HPDE6-E6E7 (cell line): ENCODE results near the gene GUCY2D.

Source experiments
- DNase-seq: peaks from one replicate; pipeline ENCODE4 v3.0.0; 2011; ENCODE audit warnings: missing footprints; ENCODE audit errors: extremely low spot score

The GUCY2D gene

DNA sequence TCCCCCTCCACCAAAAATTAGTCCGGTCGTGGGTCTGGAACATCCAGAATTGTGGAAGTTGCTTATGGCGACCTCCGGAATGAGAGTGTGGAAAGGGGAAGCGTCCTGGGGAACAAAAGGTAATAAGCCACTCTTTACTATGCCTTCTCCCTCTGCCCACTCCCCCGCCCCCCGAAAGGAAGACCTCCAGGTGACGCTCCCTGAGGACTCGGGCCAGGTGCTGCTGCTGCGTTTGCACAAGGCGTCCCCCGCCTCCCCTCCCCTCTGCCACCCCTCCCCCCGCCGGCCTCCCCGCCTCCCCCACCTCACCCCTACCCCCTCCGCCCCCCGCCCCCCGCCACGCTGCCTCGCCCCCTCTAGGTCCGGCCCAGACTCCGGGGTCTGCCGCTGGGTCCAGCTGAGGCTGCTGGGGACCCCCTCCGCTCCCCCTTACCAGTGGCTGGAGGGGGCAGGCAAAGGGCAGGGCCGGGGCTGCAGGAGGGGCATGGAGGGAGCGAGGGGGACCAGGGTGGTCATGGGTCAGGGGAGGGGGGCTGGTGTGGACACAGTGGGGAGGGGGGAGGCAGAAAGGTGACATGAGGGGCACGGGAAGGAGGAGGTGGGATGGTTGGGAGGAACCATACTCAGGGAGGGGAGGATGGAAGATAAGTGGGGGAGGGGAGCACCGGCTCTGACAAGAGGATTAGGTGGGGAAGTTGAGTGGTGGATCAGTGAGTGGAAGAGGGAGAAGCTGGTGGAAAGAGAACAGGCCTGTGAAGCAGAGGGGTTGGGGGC lies 61.5 kb downstream of the GUCY2D start:
- no peak for DNase-seq

DNA sequence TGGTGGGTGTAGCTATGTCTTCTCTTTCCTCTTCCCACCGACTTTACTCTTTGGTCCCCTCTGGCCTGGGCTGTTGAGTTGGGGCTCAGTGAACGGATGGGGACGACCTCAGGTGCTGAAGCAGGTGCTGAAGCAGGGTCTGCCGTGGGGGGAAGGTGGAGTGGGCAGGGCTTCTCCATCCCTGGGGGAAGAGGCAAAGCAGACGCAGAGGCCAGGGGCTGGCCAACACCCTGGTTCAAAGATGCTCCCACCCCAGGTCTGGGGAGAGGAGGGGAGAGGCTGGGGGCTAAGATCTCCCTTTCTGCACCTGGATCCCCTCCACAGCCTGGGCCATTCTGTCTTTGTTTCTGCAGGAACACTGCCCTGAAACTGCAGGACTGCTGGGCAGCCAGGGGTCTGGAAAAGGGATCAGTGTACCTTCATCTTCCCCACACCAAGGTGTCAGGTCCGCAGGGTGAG lies 62.2 kb downstream of the GUCY2D start:
- DNase-seq = no peak

DNA sequence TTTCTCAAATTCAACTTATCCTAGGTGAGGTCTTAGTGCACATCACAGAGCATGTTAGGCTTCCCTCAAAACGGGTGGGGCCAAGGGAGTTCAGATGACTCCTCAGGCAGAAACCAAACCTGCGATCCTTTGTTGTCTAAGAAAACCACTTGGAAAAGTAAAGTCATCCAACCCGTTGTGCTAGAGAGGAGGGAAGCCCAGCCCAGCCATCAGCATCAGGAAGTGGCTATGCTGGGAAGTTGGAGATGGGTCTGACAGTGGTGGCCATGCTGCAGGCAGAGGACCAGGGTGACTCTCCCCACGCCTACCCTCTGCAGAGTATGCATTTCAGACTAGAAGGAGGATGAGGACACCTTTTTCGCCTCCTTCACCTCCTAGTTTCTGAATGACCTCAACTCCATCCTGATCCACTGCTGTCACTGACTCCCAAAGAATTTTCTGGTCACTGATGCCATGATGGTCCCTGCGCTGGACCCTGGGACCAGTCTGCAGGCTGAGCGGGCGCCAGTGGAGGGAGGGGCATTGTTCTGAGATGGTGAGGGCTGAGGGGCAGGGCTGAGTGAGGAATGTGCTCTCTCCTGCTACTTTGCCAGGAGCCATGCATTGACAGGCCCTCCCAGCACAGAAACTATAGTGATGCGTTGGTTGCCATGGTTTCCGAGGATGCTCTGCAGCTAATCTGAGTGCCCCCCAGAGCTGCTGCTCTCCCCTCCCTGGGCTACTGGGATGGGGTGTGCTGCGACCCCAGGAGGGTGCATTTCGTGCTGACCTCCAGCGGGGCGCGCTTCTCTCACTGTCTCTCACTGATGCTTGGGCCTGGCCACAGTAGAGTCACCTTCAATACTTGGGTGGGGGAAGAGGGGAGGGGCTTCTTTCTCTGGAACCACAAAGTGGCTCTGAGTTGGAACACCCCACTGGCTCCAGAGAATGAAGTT lies 64.7 kb downstream of the GUCY2D start:
- no peak for DNase-seq

DNA sequence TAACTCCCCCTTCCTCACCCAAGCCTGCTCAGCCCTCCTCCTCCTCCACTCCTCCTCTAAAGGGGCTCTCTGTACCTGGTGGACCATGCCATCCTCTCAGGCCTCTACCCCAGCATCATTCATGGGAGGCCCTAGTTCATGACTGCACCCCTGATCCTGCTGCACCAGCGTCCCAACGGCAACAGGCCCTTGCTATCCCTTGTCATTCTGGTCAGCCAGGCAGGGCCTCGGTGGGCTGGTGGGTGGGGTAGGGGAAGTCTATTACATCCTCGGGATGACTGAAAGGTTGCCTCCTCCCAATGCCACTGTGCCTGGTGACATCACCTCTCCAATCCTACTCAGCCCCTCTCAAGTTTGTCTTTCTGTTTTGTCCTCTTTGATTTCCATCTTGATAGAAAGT lies 65.4 kb downstream of the GUCY2D start:
- no peak for DNase-seq

DNA sequence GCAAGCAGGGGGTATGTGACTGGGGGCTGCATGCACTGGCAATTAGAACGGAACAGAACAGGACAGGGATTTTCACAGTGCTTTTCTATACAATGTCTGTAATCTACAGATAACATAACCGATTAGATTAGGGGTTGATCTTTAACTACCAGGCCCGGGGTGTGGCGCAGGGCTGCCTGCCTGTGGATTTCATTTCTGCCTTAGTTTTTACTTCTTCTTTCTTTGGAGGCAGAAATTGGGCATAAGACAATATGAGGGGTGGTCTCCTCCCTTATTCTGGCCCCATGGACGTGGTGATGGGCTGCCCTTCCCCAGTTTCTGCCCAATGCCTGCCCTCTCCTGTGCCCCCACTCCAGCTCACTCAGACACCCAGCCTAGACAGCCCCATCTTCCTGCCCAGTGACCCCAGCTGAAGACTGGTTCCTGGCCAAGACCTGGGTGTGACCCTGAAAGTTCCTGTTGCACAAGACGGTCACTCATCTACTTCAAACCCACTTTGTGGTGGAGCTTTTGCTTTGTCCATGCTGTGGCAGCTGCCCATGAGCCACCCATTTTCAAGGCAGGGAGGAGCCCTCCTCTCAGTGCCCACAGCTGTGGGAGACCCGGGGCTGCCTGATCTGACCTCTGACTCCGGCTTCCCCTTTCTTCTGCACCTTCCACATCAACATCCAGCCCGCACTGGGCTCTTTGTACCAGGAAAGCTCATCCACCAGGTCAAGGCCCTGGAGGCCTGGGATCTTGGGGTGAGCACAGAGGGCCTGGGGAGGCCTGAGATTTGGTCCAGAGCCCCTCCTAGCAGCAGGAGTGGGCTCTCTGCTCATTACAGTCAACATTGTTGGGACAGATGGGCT lies 66.5 kb downstream of the GUCY2D start:
- no peak for DNase-seq

DNA sequence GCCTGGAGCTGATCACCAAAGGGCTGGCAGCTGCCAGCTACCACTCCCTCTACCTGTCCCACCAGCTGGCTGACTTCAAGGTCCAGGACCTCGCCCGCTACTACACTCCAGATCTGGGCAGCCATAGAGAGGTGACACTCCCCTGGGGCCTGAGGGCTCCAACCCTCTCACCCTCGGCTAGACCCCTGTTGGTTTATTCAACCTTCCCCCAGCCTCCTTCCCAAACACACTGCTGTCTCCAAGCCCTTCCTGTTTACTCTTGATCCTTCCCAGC lies 67.1 kb downstream of the GUCY2D start:
- no peak for DNase-seq
